ENCODE results near the gene APLF. TPM values are rescaled to one million over a fixed set of nuclear protein-coding genes. Genes with fewer than 3 reads are reported as not detected.

The APLF gene
- total and polyA plus RNA-seq, 7 donors = 0.52 to 4.3 (median 2.8) TPM

GRCh38 chr2:68468801-68469200 lies 1.4 kb downstream of the APLF start:
- Histone ChIP-seq H3K36me3 (ENCODE audit: insufficient read depth in 1 of 2, low read depth in 1 of 2) (peaks cover 0 to 14% of the 10 kb centered on the region in 2 donors), H3K4me1 (peaks cover 8% of the 10 kb centered on the region), H3K27ac (no peak overlapping the region), H3K4me3 (peak overlapping the region; percentile 96), H3K27me3 (ENCODE audit: insufficient read depth in 3 of 3, low read length in 2 of 3) (no peaks in the 10 kb centered on the region), H3K9me3 (no peaks in the 10 kb centered on the region)
- no peak for DNase-seq
- intact Hi-C loops (cut with DNase I) = loop anchor here in 1 of 2 donors (5.0 kb wide), 1 partner anchor 54 kb away; no protein-coding TSS in a partner anchor
- no peak for TF ChIP-seq CTCF (IDR thresholded peaks at IDR 0.05)
- 82 to 92% (median 83%) methylated on average over 2 of the region's 2 CpGs for WGBS, 3 donors
- ATAC-seq = no peak

- DNase-seq (no peak), ATAC-seq (no peak)
- Histone ChIP-seq H3K4me3 (no peak overlapping the region), H3K27ac (no peak overlapping the region), H3K4me1 (peaks cover 8% of the 10 kb centered on the region), H3K9me3 (no peaks in the 10 kb centered on the region), H3K27me3 (ENCODE audit: insufficient read depth in 3 of 3, low read length in 2 of 3) (no peaks in the 10 kb centered on the region), H3K36me3 (ENCODE audit: insufficient read depth in 1 of 2, low read depth in 1 of 2) (peaks cover 0 to 8% of the 10 kb centered on the region in 2 donors)
- intact Hi-C loops (cut with DNase I) = loop anchor here in 1 of 2 donors (5.0 kb wide), 1 partner anchor 52 kb away; no protein-coding TSS in a partner anchor
- 86 to 93% (median 87%) methylated on average over 1 of the region's 1 CpG for WGBS, 3 donors
- TF ChIP-seq CTCF (IDR thresholded peaks at IDR 0.05) = no peak
These were observed 2.5 kb downstream of the APLF start for GRCh38 chr2:68469935-68470334.

GRCh38 chr2:68471385-68471784 lies 4.0 kb downstream of the APLF start:
- no peak overlapping the region for H3K4me3 ChIP-seq
- no peak for TF ChIP-seq CTCF (IDR thresholded peaks at IDR 0.05)
- H3K27ac ChIP-seq = no peak overlapping the region
- intact Hi-C loops (cut with DNase I) = no loop called here
- H3K9me3 ChIP-seq = no peaks in the 10 kb centered on the region
- H3K36me3 ChIP-seq (ENCODE audit: insufficient read depth in 1 of 2, low read depth in 1 of 2) = no peaks in the 10 kb centered on the region
- H3K27me3 ChIP-seq (ENCODE audit: insufficient read depth in 3 of 3, low read length in 2 of 3) = no peaks in the 10 kb centered on the region
- ATAC-seq (no peak), DNase-seq (no peak)
- WGBS, 3 donors = 97 to 98% (median 97%) methylated on average over 2 of the region's 2 CpGs
- peaks cover under 1% of the 10 kb centered on the region for H3K4me1 ChIP-seq

- Histone ChIP-seq H3K4me1 (no peaks in the 10 kb centered on the region), H3K9me3 (no peaks in the 10 kb centered on the region), H3K27ac (no peak overlapping the region), H3K36me3 (ENCODE audit: insufficient read depth in 1 of 2, low read depth in 1 of 2) (no peaks in the 10 kb centered on the region), H3K4me3 (no peak overlapping the region), H3K27me3 (ENCODE audit: insufficient read depth in 3 of 3, low read length in 2 of 3) (no peaks in the 10 kb centered on the region)
- DNase-seq = no peak
- TF ChIP-seq CTCF (IDR thresholded peaks at IDR 0.05) = no peak
- no peak for ATAC-seq
- intact Hi-C loops (cut with DNase I) = no loop called here
- 91 to 96% (median 92%) methylated on average over 3 of the region's 3 CpGs for WGBS, 3 donors
These were observed 5.5 kb downstream of the APLF start for GRCh38 chr2:68472796-68473414.

- Histone ChIP-seq H3K4me3 (no peak overlapping the region), H3K36me3 (ENCODE audit: insufficient read depth in 1 of 2, low read depth in 1 of 2) (no peaks in the 10 kb centered on the region), H3K9me3 (no peaks in the 10 kb centered on the region), H3K27ac (no peak overlapping the region), H3K4me1 (no peaks in the 10 kb centered on the region), H3K27me3 (ENCODE audit: insufficient read depth in 3 of 3, low read length in 2 of 3) (no peaks in the 10 kb centered on the region)
- DNase-seq (no peak), ATAC-seq (no peak)
- intact Hi-C loops (cut with DNase I) = no loop called here
- no peak for TF ChIP-seq CTCF (IDR thresholded peaks at IDR 0.05)
These were observed 7.7 kb downstream of the APLF start for GRCh38 chr2:68475110-68475509.

Measured in psoas muscle (tissue), 8 donors.